HG02798 (cell line): Measurements from ENCODE around the gene LRRN2.
"Not testable (repeated sequence)": the region's sequence is repeated elsewhere in the genome, so short reads cannot be mapped to it uniquely, and the experiment has no call there.

ENCODE experiments used
- ATAC-seq: cut with Tn5 transposase; IDR thresholded peaks from one replicate; pipeline ENCODE4 v1.9.1; 2021; ENCODE audit warnings: mild to moderate bottlenecking; ENCODE audit not compliant: unreplicated experiment, poor library complexity

The LRRN2 gene

GRCh38 chr1:204634260-204634910 is 51.2 kb downstream of the LRRN2 start:
- ATAC-seq, result no peak

GRCh38 chr1:204633665-204634064 is 51.9 kb downstream of the LRRN2 start:
- ATAC-seq, result no peak

GRCh38 chr1:204630132-204630905 is 55.2 kb downstream of the LRRN2 start:
- ATAC-seq, result no peak

GRCh38 chr1:204629459-204629858 is 56.1 kb downstream of the LRRN2 start:
- not testable (repeated sequence) for ATAC-seq

- ATAC-seq, result no peak
Observed at GRCh38 chr1:204628868-204629267, 56.7 kb downstream of the LRRN2 start.

GRCh38 chr1:204627436-204627835 is 58.1 kb downstream of the LRRN2 start:
- ATAC-seq, result no peak

GRCh38 chr1:204626381-204626780 is 59.2 kb downstream of the LRRN2 start:
- ATAC-seq, result no peak

GRCh38 chr1:204624631-204625216 is 60.8 kb downstream of the LRRN2 start:
- no peak for ATAC-seq

- ATAC-seq, result no peak
Observed at GRCh38 chr1:204623894-204624361, 61.6 kb downstream of the LRRN2 start.

- no peak for ATAC-seq
Observed at GRCh38 chr1:204623365-204623893, 62.1 kb downstream of the LRRN2 start.

- ATAC-seq, result no peak
Observed at GRCh38 chr1:204621996-204622395, 63.5 kb downstream of the LRRN2 start.

- ATAC-seq, result no peak
Observed at GRCh38 chr1:204621396-204621795, 64.1 kb downstream of the LRRN2 start.

GRCh38 chr1:204619721-204620120 is 65.8 kb downstream of the LRRN2 start:
- no peak for ATAC-seq

GRCh38 chr1:204618148-204618760 is 67.3 kb downstream of the LRRN2 start:
- ATAC-seq, result no peak

GRCh38 chr1:204617256-204618147 is 68.0 kb downstream of the LRRN2 start:
- ATAC-seq, result no peak

- no peak for ATAC-seq
Observed at GRCh38 chr1:204616641-204617040, 68.9 kb downstream of the LRRN2 start.

- ATAC-seq, result no peak
Observed at GRCh38 chr1:204615881-204616280, 69.7 kb downstream of the LRRN2 start.

- ATAC-seq, result no peak
Observed at GRCh38 chr1:204613636-204614035, 71.9 kb downstream of the LRRN2 start.

GRCh38 chr1:204612326-204612725 is 73.2 kb downstream of the LRRN2 start:
- no peak for ATAC-seq

GRCh38 chr1:204611036-204611435 is 74.5 kb downstream of the LRRN2 start:
- no peak for ATAC-seq
